ENCODE data around the gene ATF4. TPM values are rescaled to one million over a fixed set of nuclear protein-coding genes. Genes with fewer than 3 reads are reported as not detected.

Gene ATF4
- total RNA-seq, 1 experiment from 2014 or later = 230 TPM

DNA sequence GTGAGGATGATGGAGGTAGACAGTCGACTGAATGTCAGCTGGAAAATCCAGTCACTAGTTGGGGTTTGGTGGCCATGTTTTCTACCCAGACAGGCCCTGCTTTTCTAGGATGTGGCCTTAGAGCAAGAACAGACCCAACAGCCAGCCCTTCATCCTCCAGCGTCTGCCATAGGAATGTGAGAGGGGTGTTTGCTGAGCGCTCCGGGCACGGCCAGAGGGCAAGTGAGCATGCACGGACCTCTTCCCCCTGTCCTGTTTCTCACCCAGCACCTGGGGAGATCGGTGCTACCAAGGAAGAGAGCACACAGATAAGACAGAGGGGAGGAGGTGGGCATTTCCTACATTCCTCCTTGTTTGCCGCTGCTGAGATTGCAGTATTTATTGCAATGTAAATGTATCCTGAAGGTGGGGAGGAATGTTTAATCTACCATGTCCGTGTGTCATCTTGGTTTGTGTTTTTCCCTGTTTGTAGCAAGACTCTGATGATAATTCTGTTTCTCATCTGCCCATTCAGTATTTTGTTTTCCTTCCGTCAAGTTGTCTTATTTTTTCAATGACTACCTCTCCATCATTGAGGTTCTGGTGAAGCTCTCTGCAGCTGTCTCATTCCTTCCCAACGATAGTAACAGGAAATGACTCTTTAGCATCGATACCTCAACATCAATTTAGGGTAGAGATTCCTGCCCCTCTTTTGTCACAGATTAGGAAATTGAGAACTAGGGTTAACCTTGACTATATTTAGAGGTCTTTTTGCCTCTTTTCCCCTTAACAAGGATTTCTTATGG, 4.9 kb upstream of the ATF4 start:
- Histone ChIP-seq H3K27ac (ENCODE audit: low read length) (no peak overlapping the region), H3K4me3 (ENCODE audit: low read length) (no peak overlapping the region), H3K27me3 (ENCODE audit: low read length) (no peaks in the 10 kb centered on the region), H3K36me3 (ENCODE audit: low read depth, low read length) (peaks cover 33% of the 10 kb centered on the region), H3K79me2 (ENCODE audit: low read length) (peaks cover 37% of the 10 kb centered on the region), H3K9me2 (replicated peaks; ENCODE audit: low read length) (no peaks in the 10 kb centered on the region), H3K9me3 (ENCODE audit: low read length) (no peaks in the 10 kb centered on the region), H3K9ac (ENCODE audit: low read length) (no peak overlapping the region), H4K20me1 (ENCODE audit: low read length) (peaks cover 7% of the 10 kb centered on the region), H3F3A (ENCODE audit: low read length, unreplicated experiment) (no peaks in the 10 kb centered on the region), H3K4me2 (ENCODE audit: low read length) (no peak overlapping the region), H2AFZ (ENCODE audit: low read length) (no peak overlapping the region), H3K4me1 (ENCODE audit: insufficient read depth, low read length) (peaks cover 8% of the 10 kb centered on the region; the same call in 1 of the 2 replicates)
- POLR2A ChIA-PET (ENCODE audit: unreplicated experiment) = no interaction called here
- DNase-seq (no peak), ATAC-seq (no peak)
- BruUV-seq (replicated peaks) = no TSS peak
- intact Hi-C loops (cut with micrococcal nuclease) = no loop called here
- TF ChIP-seq EZH2phosphoT487 (IDR thresholded peaks at IDR 0.05; ENCODE audit: borderline replicate concordance, low read length) (no peak), EZH2 (IDR thresholded peaks at IDR 0.05; ENCODE audit: low read length, unreplicated experiment) (no peak)
- TF ChIP-seq, protein P1, sequence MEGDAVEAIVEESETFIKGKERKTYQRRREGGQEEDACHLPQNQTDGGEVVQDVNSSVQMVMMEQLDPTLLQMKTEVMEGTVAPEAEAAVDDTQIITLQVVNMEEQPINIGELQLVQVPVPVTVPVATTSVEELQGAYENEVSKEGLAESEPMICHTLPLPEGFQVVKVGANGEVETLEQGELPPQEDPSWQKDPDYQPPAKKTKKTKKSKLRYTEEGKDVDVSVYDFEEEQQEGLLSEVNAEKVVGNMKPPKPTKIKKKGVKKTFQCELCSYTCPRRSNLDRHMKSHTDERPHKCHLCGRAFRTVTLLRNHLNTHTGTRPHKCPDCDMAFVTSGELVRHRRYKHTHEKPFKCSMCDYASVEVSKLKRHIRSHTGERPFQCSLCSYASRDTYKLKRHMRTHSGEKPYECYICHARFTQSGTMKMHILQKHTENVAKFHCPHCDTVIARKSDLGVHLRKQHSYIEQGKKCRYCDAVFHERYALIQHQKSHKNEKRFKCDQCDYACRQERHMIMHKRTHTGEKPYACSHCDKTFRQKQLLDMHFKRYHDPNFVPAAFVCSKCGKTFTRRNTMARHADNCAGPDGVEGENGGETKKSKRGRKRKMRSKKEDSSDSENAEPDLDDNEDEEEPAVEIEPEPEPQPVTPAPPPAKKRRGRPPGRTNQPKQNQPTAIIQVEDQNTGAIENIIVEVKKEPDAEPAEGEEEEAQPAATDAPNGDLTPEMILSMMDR (conservative IDR thresholded peaks at IDR 0.05; ENCODE audit: low read depth, low read length) = no peak
- CTCF ChIA-PET = interaction anchor here (0.9 kb wide), 1 partner anchor 11 kb away, joined by 10 read pairs; no protein-coding TSS in a partner anchor

DNA sequence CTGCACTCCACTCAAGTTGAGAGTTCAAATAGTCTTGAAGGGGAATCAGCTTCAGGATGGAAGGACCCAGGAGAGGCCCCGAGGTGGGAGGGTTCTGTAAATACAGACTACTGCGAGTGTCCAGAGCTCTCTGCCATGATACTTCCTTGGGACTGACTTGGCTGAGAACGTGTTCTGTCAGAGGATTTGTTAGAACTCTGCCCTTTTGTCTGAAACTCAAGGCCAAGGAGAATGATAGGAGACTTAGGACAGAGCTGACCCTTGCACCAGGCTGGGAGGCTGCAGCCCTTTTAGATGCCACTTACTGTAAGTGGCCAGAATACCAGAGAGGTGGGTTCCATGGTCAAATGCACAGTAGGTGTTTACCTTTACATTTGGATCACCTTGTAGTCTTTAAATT, 2.9 kb upstream of the ATF4 start:
- DNase-seq = no peak
- Histone ChIP-seq H4K20me1 (ENCODE audit: low read length) (peaks cover 26% of the 10 kb centered on the region), H3K9me3 (ENCODE audit: low read length) (no peaks in the 10 kb centered on the region), H2AFZ (ENCODE audit: low read length) (no peak overlapping the region), H3K9me2 (replicated peaks; ENCODE audit: low read length) (no peaks in the 10 kb centered on the region), H3K27me3 (ENCODE audit: low read length) (no peaks in the 10 kb centered on the region), H3K4me2 (ENCODE audit: low read length) (no peak overlapping the region), H3K4me1 (ENCODE audit: insufficient read depth, low read length) (peaks cover 9% of the 10 kb centered on the region), H3K4me3 (ENCODE audit: low read length) (no peak overlapping the region), H3K36me3 (ENCODE audit: low read depth, low read length) (peaks cover 40% of the 10 kb centered on the region), H3K79me2 (ENCODE audit: low read length) (peaks cover 49% of the 10 kb centered on the region), H3K9ac (ENCODE audit: low read length) (no peak overlapping the region), H3F3A (ENCODE audit: low read length, unreplicated experiment) (peaks cover 10% of the 10 kb centered on the region), H3K27ac (ENCODE audit: low read length) (no peak overlapping the region)
- ChIA-PET POLR2A (ENCODE audit: unreplicated experiment) (no interaction called here), CTCF (interaction anchor here (0.6 to 1.3 kb wide), 2 partner anchors 21 to 26 kb away, joined by 4 to 12 read pairs; no protein-coding TSS in a partner anchor)
- intact Hi-C loops (cut with micrococcal nuclease) = no loop called here
- no TSS peak for BruUV-seq (replicated peaks)
- no peak for ATAC-seq
- TF ChIP-seq EZH2 (IDR thresholded peaks at IDR 0.05; ENCODE audit: low read length, unreplicated experiment) = no peak
- no peak for TF ChIP-seq EZH2phosphoT487 (IDR thresholded peaks at IDR 0.05; ENCODE audit: borderline replicate concordance, low read length)
- TF ChIP-seq, protein P1 (conservative IDR thresholded peaks at IDR 0.05; ENCODE audit: low read depth, low read length) = no peak
